Measurements from ENCODE around the gene TREM2.

The TREM2 gene

DNA sequence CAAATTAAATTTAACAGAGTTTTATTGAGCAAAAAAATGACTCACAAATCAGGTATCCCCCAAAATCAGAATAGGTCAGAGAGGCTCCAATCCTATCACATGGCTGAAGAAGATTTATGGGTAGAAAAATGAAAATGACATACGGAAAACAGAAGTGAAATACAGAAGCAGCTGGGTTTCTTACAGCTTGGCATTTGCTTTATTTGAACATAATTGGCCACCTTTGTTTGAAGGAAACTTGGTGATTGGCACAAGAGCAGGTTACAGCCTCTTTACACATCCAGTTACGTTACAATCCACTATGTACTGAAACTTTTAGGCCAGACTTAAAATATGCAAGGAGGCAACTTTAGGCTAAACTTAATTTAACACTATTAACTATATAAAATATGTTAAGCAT is 11.7 kb upstream of the TREM2 start:
- no peak for TF ChIP-seq CTCF (IDR thresholded peaks at IDR 0.05; ENCODE audit: low read depth, low read length, missing control alignments)
- no peak for DNase-seq (ENCODE audit: low read depth)
- H3K4me3 ChIP-seq (ENCODE audit: low read depth, low read length) = no peak overlapping the region

DNA sequence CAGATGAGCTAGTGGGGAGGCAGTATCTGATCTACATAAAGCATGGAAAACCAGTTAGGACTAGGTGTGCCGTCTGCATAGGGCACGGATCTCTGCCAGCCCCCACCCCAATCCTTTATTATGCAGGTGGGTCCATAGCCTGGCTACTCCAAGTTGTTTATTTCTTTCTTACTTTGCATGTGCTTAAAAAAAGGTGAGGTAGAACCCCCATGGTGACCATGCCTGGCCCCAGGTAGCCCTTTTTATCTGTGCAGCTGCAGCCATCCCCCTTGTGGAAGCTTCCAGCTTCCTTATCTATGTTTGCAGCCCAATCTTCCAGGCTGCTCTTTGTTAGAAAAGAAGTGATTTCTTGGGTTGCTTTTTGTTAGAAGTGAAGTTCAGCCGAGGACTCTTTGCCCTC is 9.0 kb upstream of the TREM2 start:
- no peak for TF ChIP-seq CTCF (IDR thresholded peaks at IDR 0.05; ENCODE audit: low read depth, low read length, missing control alignments)
- no peak overlapping the region for H3K4me3 ChIP-seq (ENCODE audit: low read depth, low read length)
- no peak for DNase-seq (ENCODE audit: low read depth)

GRCh38 chr6:41170547-41171160 is 7.7 kb upstream of the TREM2 start:
- H3K4me3 ChIP-seq (ENCODE audit: low read depth, low read length) = no peak overlapping the region
- DNase-seq (ENCODE audit: low read depth) = no peak
- no peak for TF ChIP-seq CTCF (IDR thresholded peaks at IDR 0.05; ENCODE audit: low read depth, low read length, missing control alignments)

DNA sequence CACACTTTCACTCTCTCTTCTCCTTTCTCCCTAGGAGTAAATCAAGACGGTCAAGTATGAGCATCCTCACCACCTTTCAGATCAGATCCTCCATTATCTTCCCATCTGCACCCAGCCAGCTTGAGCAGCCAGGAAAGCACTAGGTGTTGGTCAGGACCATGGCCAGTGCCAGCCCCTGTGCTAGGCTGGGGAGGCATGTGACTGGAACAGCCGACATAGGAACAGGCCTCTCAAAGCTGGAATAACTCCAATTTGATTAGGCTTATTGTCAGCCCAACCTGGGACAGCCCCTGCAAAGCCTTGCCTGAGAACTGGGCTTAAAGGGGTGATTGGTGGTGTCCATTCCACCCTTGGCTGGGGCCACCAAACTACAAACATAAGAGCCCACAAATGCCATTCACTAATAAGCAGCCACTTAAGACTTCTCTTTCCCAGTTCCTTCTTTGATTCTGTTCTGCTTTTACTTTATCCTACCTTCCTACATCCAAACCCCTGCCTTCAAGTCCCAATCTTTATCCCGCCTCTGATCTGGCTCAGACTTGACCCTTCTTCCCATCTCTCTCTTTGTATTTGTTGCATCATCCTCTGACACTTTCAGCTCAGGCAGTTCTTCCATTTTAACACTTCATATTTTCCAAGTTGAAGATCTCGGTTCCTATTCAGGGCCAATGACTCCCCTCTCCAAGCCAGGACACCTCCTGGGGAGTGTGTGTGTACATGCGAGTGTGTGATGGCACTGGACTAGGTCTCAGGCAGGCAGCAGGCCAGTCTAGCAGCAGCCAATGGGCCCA is 4.5 kb upstream of the TREM2 start:
- H3K4me3 ChIP-seq (ENCODE audit: low read depth, low read length) = no peak overlapping the region
- no peak for TF ChIP-seq CTCF (IDR thresholded peaks at IDR 0.05; ENCODE audit: low read depth, low read length, missing control alignments)
- no peak for DNase-seq (ENCODE audit: low read depth)

DNA sequence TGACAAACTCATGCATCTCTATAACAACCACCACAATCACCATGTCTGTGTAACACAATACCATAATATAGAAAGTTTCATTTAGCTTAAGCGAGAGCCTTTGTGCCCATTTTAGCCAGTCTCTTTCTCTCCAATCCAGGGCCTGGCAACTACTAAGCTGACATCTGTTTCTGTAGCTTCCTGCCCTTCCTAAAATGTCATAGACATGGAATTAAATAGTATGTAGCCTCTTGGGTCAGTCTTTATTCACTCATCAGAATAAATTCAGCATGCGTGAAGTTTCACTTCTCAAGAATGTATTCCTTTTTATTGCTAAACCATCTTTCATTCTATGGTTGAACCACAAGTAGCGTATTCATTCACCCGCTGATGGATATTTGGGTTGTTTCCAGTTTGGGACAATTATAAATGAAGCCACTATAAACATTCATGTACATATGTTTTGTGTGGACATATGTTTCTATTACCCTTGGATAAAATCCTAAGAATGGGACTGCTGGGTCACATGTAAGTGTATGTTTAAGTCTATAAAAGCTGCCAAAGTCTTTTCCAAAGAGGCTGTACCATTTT is 1.7 kb upstream of the TREM2 start:
- no peak for DNase-seq (ENCODE audit: low read depth)
- no peak for TF ChIP-seq CTCF (IDR thresholded peaks at IDR 0.05; ENCODE audit: low read depth, low read length, missing control alignments)
- no peak overlapping the region for H3K4me3 ChIP-seq (ENCODE audit: low read depth, low read length)

- no peak for DNase-seq (ENCODE audit: low read depth)
- no peak overlapping the region for H3K4me3 ChIP-seq (ENCODE audit: low read depth, low read length)
- no peak for TF ChIP-seq CTCF (IDR thresholded peaks at IDR 0.05; ENCODE audit: low read depth, low read length, missing control alignments)
Observed at GRCh38 chr6:41163419-41163717, 452 bp upstream of the TREM2 start.

Data from GM12864 (cell line).